Mucosa of descending colon (tissue), 3 donors: ENCODE measurements around the gene GGTLC2. TPM values are rescaled to one million over a fixed set of nuclear protein-coding genes. Genes with fewer than 3 reads are reported as not detected.

ENCODE experiments used
- ATAC-seq: fragments of 200-7000 bp; cut with Tn5 transposase; one replicate; pipeline ENCODE4 v1.9.1; 2020; ENCODE audit warnings: mild to moderate bottlenecking, moderate library complexity
- DNase-seq, 3 donors: peaks; one replicate each; pipeline ENCODE4 v3.0.0-alpha.2; 2020
- H3K36me3 ChIP-seq: fragments of 200-600 bp; one replicate; pipeline ENCODE4 v1.8.0; 2021; ENCODE audit warnings: low read depth, mild to moderate bottlenecking
- H3K4me1 ChIP-seq: fragments of 200-600 bp; one replicate; pipeline ENCODE4 v1.8.0; 2021; ENCODE audit warnings: low read depth, mild to moderate bottlenecking
- H3K4me3 ChIP-seq: fragments of 200-600 bp; one replicate; pipeline ENCODE4 v1.8.0; 2021; ENCODE audit warnings: mild to moderate bottlenecking
- H3K9me3 ChIP-seq: fragments of 200-600 bp; one replicate; pipeline ENCODE4 v1.8.0; 2021; ENCODE audit warnings: mild to moderate bottlenecking
- CTCF ChIP-seq: fragments of 200-600 bp; IDR thresholded peaks from one replicate; pipeline ENCODE4 v1.8.0; 2022; ENCODE audit warnings: antibody characterized with exemption, mild to moderate bottlenecking
- intact Hi-C, 2 donors: fragments of 100-400 bp; cut with DNase I in 1 of 2; cut with micrococcal nuclease in 1 of 2; formaldehyde crosslinking; loops; one replicate each; pipeline versions ENCODE4 v1.11.0 to v1.11.1; 2022; cut with DNase I, micrococcal nuclease
- total RNA-seq, 3 donors: library from RNA; stranded (reverse); fragmentation: NEBNext Ultra II Directional in 2 of 3; extraction: Animal tissue kit (Norgen Biotek cat#: 25700) in 2 of 3; gene quantifications; one replicate each; pipeline versions ENCODE4 v1.2.1 to v1.2.4, GENCODE V29; 2021 to 2023
- donor health status: DM: no; HTN: no; CAD: no; lungs with moderate emphysema.
- donor health status: DM: no; HTN: no; CAD: no.
- donor health status: DM: no; HTN: yes; CAD: no.

Gene GGTLC2
- total RNA-seq, 3 donors from 2014 or later, result not detected

DNA sequence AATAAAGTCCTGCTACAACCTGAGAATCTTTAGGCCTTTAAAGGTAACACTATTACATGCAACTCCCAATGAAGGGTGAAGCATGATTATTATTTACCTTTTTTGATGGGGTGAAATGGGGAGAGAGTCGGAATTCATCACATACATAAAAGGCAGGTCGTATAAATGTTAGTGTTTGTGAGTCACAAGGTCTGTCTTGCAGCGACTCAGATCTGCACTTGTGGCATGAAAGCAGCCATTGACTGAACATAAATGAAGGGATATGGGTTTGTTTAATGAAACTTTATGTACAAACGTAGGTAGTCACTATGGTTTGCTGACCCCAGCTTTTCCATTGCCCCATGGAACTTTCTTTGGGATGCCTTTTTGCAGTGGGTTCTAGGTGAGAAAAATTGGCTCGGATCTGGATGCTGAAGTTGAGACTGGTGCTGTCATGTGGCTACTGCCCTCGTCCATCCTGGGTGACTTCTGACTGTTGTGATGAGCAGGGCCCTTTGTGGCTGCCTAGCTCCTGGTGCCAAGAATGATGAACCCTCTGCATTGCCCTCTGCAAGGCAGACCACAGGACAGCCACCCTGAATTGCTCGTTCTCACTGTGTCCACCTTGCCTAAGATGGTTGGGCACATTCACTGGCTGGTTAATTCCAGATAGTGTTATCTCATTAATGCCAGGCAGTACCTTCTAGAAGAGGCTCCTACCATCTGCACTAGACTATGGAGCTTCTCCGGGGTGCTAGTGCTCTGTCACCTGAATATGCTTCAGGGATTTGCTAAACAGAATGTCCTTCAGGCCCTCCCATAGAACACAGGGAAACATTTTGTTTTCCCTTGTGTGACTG lies 11.3 kb downstream of the GGTLC2 start:
- TF ChIP-seq CTCF, result no peak
- ATAC-seq (no peak), DNase-seq (no peak)
- Histone ChIP-seq H3K9me3 (no peaks in the 10 kb centered on the region), H3K4me3 (no peak overlapping the region), H3K36me3 (no peaks in the 10 kb centered on the region), H3K4me1 (no peaks in the 10 kb centered on the region)
- intact Hi-C loops, result no loop called here

- no peak for DNase-seq
Measured at GRCh38 chr22:22657712-22658111, 13.3 kb downstream of the GGTLC2 start.

DNA sequence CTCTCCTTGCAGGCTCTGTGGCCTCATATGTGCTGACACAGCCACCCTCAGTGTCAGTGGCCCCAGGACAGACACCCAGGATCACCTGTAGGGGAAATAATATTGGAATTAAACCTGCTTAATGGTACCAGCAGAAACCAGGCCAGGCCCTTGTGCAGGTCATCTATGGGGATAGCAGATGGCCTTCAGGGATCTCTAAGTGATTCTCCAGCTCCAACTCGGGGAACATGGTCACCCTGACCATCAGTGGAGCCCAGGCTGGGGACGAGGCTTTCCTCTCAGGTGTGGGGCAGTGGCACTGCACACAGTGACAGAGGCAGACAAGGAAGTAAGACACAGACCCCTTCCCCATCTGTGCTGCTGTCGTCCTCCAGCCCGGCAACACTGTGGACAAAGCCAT lies 16.9 kb downstream of the GGTLC2 start:
- H3K4me1 ChIP-seq, result no peaks in the 10 kb centered on the region
- no peak for TF ChIP-seq CTCF
- intact Hi-C loops, result no loop called here
- ATAC-seq, result no peak
- no peaks in the 10 kb centered on the region for H3K9me3 ChIP-seq
- no peaks in the 10 kb centered on the region for H3K36me3 ChIP-seq
- no peak for DNase-seq
- H3K4me3 ChIP-seq, result no peak overlapping the region

More at GRCh38 chr22:22657712-22658111, 13.3 kb downstream of the GGTLC2 start:
- no peak for ATAC-seq
- H3K36me3 ChIP-seq, result no peaks in the 10 kb centered on the region
- H3K9me3 ChIP-seq, result no peaks in the 10 kb centered on the region
- TF ChIP-seq CTCF, result no peak
- no peak overlapping the region for H3K4me3 ChIP-seq
- intact Hi-C loops, result no loop called here
- no peaks in the 10 kb centered on the region for H3K4me1 ChIP-seq

GRCh38 chr22:22662095-22662494 lies 17.7 kb downstream of the GGTLC2 start:
- TF ChIP-seq CTCF, result no peak
- Histone ChIP-seq H3K4me3 (no peak overlapping the region), H3K36me3 (no peaks in the 10 kb centered on the region), H3K9me3 (no peaks in the 10 kb centered on the region), H3K4me1 (no peaks in the 10 kb centered on the region)
- DNase-seq (no peak), ATAC-seq (no peak)
- intact Hi-C loops, result no loop called here

- no peak for TF ChIP-seq CTCF
- DNase-seq, result no peak
- ATAC-seq, result no peak
- Histone ChIP-seq H3K36me3 (no peaks in the 10 kb centered on the region), H3K9me3 (no peaks in the 10 kb centered on the region), H3K4me3 (no peak overlapping the region), H3K4me1 (no peaks in the 10 kb centered on the region)
- intact Hi-C loops, result no loop called here
Measured at GRCh38 chr22:22663861-22664800, 19.7 kb downstream of the GGTLC2 start.
